ENCODE data around the gene CTSH. TPM values are rescaled to one million over a fixed set of nuclear protein-coding genes. Genes with fewer than 3 reads are reported as not detected.

The CTSH gene
- total and polyA plus RNA-seq, 2 of the 13 experiments (the other 11 are each of a cell fraction or from before 2014, with no cell fraction given) = 265 to 653 TPM

DNA sequence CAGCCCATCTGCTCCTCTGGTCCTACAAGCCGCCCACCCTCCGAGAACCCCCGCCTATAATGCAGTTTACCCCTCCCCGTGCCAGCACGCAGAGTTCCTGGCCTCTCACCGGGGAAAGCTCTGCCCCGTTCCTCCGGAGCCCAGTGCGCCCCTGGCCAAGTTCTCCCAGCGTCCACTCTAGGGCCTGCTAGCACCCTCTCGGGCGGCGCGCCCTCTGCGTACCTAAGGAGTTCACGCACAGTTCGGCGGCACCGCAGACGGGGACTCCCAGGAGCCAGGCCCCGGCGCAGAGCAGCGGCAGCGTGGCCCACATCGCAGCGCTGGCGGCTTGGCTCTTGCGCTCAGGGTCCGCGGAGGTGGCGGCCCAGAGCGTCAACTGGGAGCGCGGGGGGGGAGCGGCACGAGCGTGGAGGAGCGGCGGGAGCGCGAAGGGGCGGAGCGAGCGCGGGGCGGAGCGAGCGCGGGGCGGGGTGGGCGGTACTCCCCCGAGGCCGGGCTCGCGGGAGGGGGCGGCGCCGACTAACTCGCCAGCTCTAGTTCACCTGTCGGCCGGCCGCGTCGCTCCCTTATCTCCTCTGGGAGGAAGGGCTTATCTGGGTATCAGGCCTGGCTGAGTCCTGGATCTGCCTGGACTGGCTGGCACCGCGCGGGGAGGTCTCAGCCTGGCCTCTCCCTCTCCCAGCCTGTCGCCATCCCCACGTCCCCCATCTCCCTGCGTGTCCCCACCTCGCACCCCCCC is at the start of gene CTSH (continued):
- peak; percentile 72; the same call in 1 of the 2 replicates for TF ChIP-seq ZNF431 (CRISPR knock-in tag; IDR thresholded peaks at IDR 0.05; ENCODE audit: borderline replicate concordance, low read depth)
- no peak for TF ChIP-seq FOXA1 (IDR thresholded peaks at IDR 0.05)
- TF ChIP-seq FOXA1 (CRISPR knock-in tag; IDR thresholded peaks at IDR 0.05) = no peak; the same call in 1 of the 2 replicates
- TF ChIP-seq ZSCAN21 (CRISPR knock-in tag; IDR thresholded peaks at IDR 0.05; ENCODE audit: borderline replicate concordance) = peak; percentile 90; the same call in 1 of the 2 replicates
- TF ChIP-seq, protein P1, sequence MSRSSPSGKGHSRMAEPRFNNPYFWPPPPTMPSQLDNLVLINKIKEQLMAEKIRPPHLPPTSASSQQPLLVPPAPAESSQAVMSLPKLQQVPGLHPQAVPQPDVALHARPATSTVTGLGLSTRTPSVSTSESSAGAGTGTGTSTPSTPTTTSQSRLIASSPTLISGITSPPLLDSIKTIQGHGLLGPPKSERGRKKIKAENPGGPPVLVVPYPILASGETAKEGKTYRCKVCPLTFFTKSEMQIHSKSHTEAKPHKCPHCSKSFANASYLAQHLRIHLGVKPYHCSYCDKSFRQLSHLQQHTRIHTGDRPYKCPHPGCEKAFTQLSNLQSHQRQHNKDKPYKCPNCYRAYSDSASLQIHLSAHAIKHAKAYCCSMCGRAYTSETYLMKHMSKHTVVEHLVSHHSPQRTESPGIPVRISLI (CRISPR knock-in tag; IDR thresholded peaks at IDR 0.05; ENCODE audit: borderline replicate concordance) = 0 out of 2 replicates have a peak, but pooled peaks have one; percentile 50
- TF ChIP-seq NFYB (CRISPR knock-in tag; IDR thresholded peaks at IDR 0.05) = no peak
- TF ChIP-seq SP1 (IDR thresholded peaks at IDR 0.05) = no peak
- peak; percentile 75 for TF ChIP-seq SP1 (CRISPR knock-in tag; IDR thresholded peaks at IDR 0.05)
- TF ChIP-seq, protein P2, sequence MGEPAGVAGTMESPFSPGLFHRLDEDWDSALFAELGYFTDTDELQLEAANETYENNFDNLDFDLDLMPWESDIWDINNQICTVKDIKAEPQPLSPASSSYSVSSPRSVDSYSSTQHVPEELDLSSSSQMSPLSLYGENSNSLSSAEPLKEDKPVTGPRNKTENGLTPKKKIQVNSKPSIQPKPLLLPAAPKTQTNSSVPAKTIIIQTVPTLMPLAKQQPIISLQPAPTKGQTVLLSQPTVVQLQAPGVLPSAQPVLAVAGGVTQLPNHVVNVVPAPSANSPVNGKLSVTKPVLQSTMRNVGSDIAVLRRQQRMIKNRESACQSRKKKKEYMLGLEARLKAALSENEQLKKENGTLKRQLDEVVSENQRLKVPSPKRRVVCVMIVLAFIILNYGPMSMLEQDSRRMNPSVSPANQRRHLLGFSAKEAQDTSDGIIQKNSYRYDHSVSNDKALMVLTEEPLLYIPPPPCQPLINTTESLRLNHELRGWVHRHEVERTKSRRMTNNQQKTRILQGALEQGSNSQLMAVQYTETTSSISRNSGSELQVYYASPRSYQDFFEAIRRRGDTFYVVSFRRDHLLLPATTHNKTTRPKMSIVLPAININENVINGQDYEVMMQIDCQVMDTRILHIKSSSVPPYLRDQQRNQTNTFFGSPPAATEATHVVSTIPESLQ (CRISPR knock-in tag; conservative IDR thresholded peaks at IDR 0.05) = no peak
- TF ChIP-seq SRY (CRISPR knock-in tag; IDR thresholded peaks at IDR 0.05) = peak; percentile 91; the same call in 1 of the 2 replicates
- TF ChIP-seq NR2C2 (CRISPR knock-in tag; IDR thresholded peaks at IDR 0.05; ENCODE audit: borderline replicate concordance) = peak; percentile 29; the same call in 1 of the 2 replicates
- TF ChIP-seq KAT8 (CRISPR knock-in tag; IDR thresholded peaks at IDR 0.05) = peak; percentile 52; the same call in 1 of the 2 replicates
- TF ChIP-seq, protein P3, sequence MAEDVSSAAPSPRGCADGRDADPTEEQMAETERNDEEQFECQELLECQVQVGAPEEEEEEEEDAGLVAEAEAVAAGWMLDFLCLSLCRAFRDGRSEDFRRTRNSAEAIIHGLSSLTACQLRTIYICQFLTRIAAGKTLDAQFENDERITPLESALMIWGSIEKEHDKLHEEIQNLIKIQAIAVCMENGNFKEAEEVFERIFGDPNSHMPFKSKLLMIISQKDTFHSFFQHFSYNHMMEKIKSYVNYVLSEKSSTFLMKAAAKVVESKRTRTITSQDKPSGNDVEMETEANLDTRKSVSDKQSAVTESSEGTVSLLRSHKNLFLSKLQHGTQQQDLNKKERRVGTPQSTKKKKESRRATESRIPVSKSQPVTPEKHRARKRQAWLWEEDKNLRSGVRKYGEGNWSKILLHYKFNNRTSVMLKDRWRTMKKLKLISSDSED (CRISPR knock-in tag; IDR thresholded peaks at IDR 0.05) = peak; percentile 82; the same call in 1 of the 2 replicates
- peak; percentile 87; the same call in 1 of the 2 replicates for TF ChIP-seq HES4 (CRISPR knock-in tag; IDR thresholded peaks at IDR 0.05; ENCODE audit: borderline replicate concordance)
- TF ChIP-seq, protein P4, sequence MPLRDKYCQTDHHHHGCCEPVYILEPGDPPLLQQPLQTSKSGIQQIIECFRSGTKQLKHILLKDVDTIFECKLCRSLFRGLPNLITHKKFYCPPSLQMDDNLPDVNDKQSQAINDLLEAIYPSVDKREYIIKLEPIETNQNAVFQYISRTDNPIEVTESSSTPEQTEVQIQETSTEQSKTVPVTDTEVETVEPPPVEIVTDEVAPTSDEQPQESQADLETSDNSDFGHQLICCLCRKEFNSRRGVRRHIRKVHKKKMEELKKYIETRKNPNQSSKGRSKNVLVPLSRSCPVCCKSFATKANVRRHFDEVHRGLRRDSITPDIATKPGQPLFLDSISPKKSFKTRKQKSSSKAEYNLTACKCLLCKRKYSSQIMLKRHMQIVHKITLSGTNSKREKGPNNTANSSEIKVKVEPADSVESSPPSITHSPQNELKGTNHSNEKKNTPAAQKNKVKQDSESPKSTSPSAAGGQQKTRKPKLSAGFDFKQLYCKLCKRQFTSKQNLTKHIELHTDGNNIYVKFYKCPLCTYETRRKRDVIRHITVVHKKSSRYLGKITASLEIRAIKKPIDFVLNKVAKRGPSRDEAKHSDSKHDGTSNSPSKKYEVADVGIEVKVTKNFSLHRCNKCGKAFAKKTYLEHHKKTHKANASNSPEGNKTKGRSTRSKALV (CRISPR knock-in tag; IDR thresholded peaks at IDR 0.05) = peak; percentile 93; the same call in 1 of the 2 replicates
- TF ChIP-seq, protein P5, sequence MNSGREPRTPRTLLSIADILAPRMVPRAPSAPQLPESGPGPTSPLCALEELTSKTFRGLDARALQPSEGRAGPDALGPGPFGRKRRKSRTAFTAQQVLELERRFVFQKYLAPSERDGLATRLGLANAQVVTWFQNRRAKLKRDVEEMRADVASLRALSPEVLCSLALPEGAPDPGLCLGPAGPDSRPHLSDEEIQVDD (CRISPR knock-in tag; IDR thresholded peaks at IDR 0.05; ENCODE audit: borderline replicate concordance) = no peak
- peak; percentile 84; the same call in 1 of the 2 replicates for TF ChIP-seq ZNF619 (CRISPR knock-in tag; IDR thresholded peaks at IDR 0.05)
- TF ChIP-seq, protein P6, sequence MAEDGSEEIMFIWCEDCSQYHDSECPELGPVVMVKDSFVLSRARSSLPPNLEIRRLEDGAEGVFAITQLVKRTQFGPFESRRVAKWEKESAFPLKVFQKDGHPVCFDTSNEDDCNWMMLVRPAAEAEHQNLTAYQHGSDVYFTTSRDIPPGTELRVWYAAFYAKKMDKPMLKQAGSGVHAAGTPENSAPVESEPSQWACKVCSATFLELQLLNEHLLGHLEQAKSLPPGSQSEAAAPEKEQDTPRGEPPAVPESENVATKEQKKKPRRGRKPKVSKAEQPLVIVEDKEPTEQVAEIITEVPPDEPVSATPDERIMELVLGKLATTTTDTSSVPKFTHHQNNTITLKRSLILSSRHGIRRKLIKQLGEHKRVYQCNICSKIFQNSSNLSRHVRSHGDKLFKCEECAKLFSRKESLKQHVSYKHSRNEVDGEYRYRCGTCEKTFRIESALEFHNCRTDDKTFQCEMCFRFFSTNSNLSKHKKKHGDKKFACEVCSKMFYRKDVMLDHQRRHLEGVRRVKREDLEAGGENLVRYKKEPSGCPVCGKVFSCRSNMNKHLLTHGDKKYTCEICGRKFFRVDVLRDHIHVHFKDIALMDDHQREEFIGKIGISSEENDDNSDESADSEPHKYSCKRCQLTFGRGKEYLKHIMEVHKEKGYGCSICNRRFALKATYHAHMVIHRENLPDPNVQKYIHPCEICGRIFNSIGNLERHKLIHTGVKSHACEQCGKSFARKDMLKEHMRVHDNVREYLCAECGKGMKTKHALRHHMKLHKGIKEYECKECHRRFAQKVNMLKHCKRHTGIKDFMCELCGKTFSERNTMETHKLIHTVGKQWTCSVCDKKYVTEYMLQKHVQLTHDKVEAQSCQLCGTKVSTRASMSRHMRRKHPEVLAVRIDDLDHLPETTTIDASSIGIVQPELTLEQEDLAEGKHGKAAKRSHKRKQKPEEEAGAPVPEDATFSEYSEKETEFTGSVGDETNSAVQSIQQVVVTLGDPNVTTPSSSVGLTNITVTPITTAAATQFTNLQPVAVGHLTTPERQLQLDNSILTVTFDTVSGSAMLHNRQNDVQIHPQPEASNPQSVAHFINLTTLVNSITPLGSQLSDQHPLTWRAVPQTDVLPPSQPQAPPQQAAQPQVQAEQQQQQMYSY (CRISPR knock-in tag; IDR thresholded peaks at IDR 0.05) = no peak
